Measurements from ENCODE around the gene UNC13C. TPM values are rescaled to one million over a fixed set of nuclear protein-coding genes. Genes with fewer than 3 reads are reported as not detected.

Gene UNC13C
- total and polyA plus RNA-seq, 10 of the 15 experiments (the other 5 are each of a cell fraction or from before 2014, with no cell fraction given) = 9.9 to 81.3 (median 25.0) TPM

GRCh38 chr15:54131410-54131809, 153.2 kb downstream of the UNC13C start:
- Histone ChIP-seq H3K4me3 (no peak overlapping the region), H3K36me3 (ENCODE audit: control insufficient read depth in 2 of 2, insufficient read depth in 2 of 2, low read length in 1 of 2) (no peaks in the 10 kb centered on the region), H3K4me1 (ENCODE audit: control insufficient read depth, insufficient read depth, low read length) (no peaks in the 10 kb centered on the region), H3K79me2 (ENCODE audit: control insufficient read depth, insufficient read depth, low read length) (no peaks in the 10 kb centered on the region), H4K20me1 (ENCODE audit: control insufficient read depth, insufficient read depth) (no peaks in the 10 kb centered on the region), H3K4me2 (ENCODE audit: control insufficient read depth, insufficient read depth) (no peak overlapping the region), H3K9ac (ENCODE audit: control insufficient read depth, insufficient read depth, low read length) (no peak overlapping the region), H3K27me3 (replicated peaks in 1 of 2; ENCODE audit: control insufficient read depth in 2 of 2, insufficient read depth in 2 of 2, low read length in 1 of 2) (no peaks in the 10 kb centered on the region), H3K9me3 (replicated peaks; ENCODE audit: control insufficient read depth, insufficient read depth, low read length) (no peaks in the 10 kb centered on the region), H3K27ac (ENCODE audit: control insufficient read depth, insufficient read depth) (no peak overlapping the region), H2AFZ (ENCODE audit: control insufficient read depth, low read depth, low read length) (no peak overlapping the region)
- TF ChIP-seq CREB1 (IDR thresholded peaks at IDR 0.05; ENCODE audit: low read depth) (no peak), PAX5 (IDR thresholded peaks at IDR 0.05; ENCODE audit: borderline replicate concordance, low read depth, low read length) (no peak), NFXL1 (IDR thresholded peaks at IDR 0.05; ENCODE audit: borderline replicate concordance) (no peak), ATF7 (IDR thresholded peaks at IDR 0.05; ENCODE audit: low read depth) (no peak), MTA2 (IDR thresholded peaks at IDR 0.05; ENCODE audit: low read depth) (no peak), MXI1 (IDR thresholded peaks at IDR 0.05; ENCODE audit: low read depth, low read length) (no peak), GABPA (IDR thresholded peaks at IDR 0.05; ENCODE audit: low read depth) (no peak), CHD2 (IDR thresholded peaks at IDR 0.05; ENCODE audit: borderline replicate concordance, low read depth, low read length) (no peak), BMI1 (IDR thresholded peaks at IDR 0.05; ENCODE audit: borderline replicate concordance) (no peak), ZSCAN29 (IDR thresholded peaks at IDR 0.05) (no peak), NFYA (IDR thresholded peaks at IDR 0.05; ENCODE audit: borderline replicate concordance, low read depth, low read length) (no peak), HDAC2 (IDR thresholded peaks at IDR 0.05) (no peak), ZNF622 (IDR thresholded peaks at IDR 0.05) (no peak), ZBTB33 (IDR thresholded peaks at IDR 0.05) (no peak), ZNF274 (IDR thresholded peaks at IDR 0.05; ENCODE audit: insufficient read depth, insufficient read length) (no peak), DPF2 (IDR thresholded peaks at IDR 0.05) (no peak), CEBPZ (IDR thresholded peaks at IDR 0.05; ENCODE audit: low read depth, low read length) (no peak), RAD21 (IDR thresholded peaks at IDR 0.05; ENCODE audit: insufficient read depth, low read depth, low read length) (no peak), FOXM1 (IDR thresholded peaks at IDR 0.05; ENCODE audit: low read depth, low read length) (no peak), MLLT1 (IDR thresholded peaks at IDR 0.05) (no peak)
- ChIA-PET RAD21 (ENCODE audit: unreplicated experiment) (no interaction called here), SMC1A (ENCODE audit: uncharacterized antibody, unreplicated experiment) (interaction anchor here (0.9 to 3.6 kb wide), 6 partner anchors 8 to 62 kb away, joined by 3 to 13 read pairs (median 5); no protein-coding TSS in a partner anchor), CTCF (interaction anchor here (1.4 kb wide), 1 partner anchor 9 kb away, joined by 4 read pairs; no protein-coding TSS in a partner anchor), POLR2A (interaction anchor here (0.6 to 1.0 kb wide), 2 partner anchors 11 to 151 kb away, joined by 3 to 5 read pairs; no protein-coding TSS in a partner anchor)
- FAIRE-seq (no peak), ATAC-seq (no peak), DNase-seq (ENCODE audit: low read depth, low spot score) (no peak)
- intact Hi-C loops (cut with micrococcal nuclease; ENCODE audit: unreplicated experiment) (no loop called here), in situ Hi-C loops (cut with MboI) (no loop called here)
- WGBS (ENCODE audit: insufficient coverage, insufficient replicate concordance, low lambda C conversion rate, missing lambda C conversion rate) = 0% methylated on average over 3 of the region's 3 CpGs
- BruUV-seq (replicated peaks) = no TSS peak

All from GM12878 (cell line).